ENCODE results near the gene AFG1L. TPM values are rescaled to one million over a fixed set of nuclear protein-coding genes. Genes with fewer than 3 reads are reported as not detected.

Gene AFG1L
- total RNA-seq, 2 donors from 2014 or later = 10.5 to 11.1 TPM

DNA sequence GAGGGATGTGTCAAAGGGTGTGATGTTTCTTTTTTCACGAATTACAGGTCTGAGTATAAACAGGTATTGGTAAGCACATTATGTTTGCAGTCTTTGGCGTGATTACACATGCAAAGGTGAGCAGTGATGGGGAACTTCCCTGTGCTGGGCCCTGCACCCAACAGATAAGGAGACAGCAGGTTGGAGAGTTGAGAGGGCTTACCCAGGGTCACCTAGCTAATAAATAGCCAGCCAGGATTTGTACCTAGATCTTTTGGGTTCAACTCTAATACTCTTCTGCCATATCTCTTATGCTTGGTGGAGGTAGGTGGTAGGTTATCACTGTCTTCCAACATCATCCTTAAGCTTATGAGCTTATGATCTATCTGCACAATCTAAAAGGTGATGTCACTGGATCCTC is 46.5 kb downstream of the AFG1L start:
- Mint-ChIP-seq H3K9me3 (no peaks in the 10 kb centered on the region), H3K36me3 (ENCODE audit: low read depth) (peaks cover 5% of the 10 kb centered on the region), H3K4me3 (no peak overlapping the region), H3K4me1 (no peaks in the 10 kb centered on the region), H3K27ac (no peak overlapping the region), H3K27me3 (ENCODE audit: insufficient read depth) (no peaks in the 10 kb centered on the region)
- H3K4me3 ChIP-seq (ENCODE audit: low read length) = no peak overlapping the region
- peaks cover 2% of the 10 kb centered on the region for H3K4me1 ChIP-seq (ENCODE audit: control insufficient read depth, insufficient read depth, low read length)
- no peak overlapping the region for H3K27ac ChIP-seq (ENCODE audit: low read depth, low read length)
- no peaks in the 10 kb centered on the region for H3K36me3 ChIP-seq (ENCODE audit: control insufficient read depth, insufficient read depth, low read length)
- 90 to 100% methylated on average over 1 to 2 of the region's 2 CpGs for WGBS, 2 experiments (ENCODE audit: insufficient coverage in 1 of 2, insufficient read length in 1 of 2)
- no peaks in the 10 kb centered on the region for H3K9me3 ChIP-seq (ENCODE audit: control insufficient read depth, low read length)
- no peak for TF ChIP-seq CTCF (conservative IDR thresholded peaks at IDR 0.05)
- no peak overlapping the region for H3K9ac ChIP-seq (ENCODE audit: extremely low read depth, low read length, poor library complexity, severe bottlenecking)
- no peaks in the 10 kb centered on the region for H3K27me3 ChIP-seq (ENCODE audit: control insufficient read depth, insufficient read depth, low read length, poor library complexity, severe bottlenecking)
- no peak for DNase-seq

DNA sequence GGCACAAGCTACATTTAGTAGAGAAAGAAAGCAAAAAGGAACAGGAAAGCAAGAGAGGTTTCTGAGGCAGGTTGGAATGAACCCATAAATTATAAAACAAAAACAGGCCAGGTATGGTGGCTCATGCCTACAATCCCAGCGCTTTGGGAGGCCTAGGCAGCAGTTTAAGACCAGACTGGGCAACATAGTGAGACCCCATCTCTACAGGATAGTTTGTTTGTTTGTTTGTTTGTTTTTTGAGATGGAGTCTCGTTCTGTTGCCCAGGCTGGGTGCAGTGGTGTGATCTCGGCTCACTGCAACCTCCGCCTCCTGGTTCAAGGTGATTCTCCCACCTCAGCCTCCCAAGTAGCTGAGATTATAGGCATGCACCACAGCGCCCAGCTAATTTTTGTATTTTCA is 49.0 kb downstream of the AFG1L start:
- 93 to 95% methylated on average over 4 to 5 of the region's 5 CpGs for WGBS, 2 experiments (ENCODE audit: insufficient coverage in 1 of 2, insufficient read length in 1 of 2)
- no peaks in the 10 kb centered on the region for H3K9me3 Mint-ChIP-seq
- H3K27me3 ChIP-seq (ENCODE audit: control insufficient read depth, insufficient read depth, low read length, poor library complexity, severe bottlenecking) = no peaks in the 10 kb centered on the region

GRCh38 chr6:108348655-108349349 is 53.9 kb downstream of the AFG1L start:
- DNase-seq = no peak
- peaks cover 5% of the 10 kb centered on the region for H3K36me3 Mint-ChIP-seq (ENCODE audit: low read depth)
- H3K36me3 ChIP-seq (ENCODE audit: control insufficient read depth, insufficient read depth, low read length) = no peaks in the 10 kb centered on the region
- TF ChIP-seq CTCF (conservative IDR thresholded peaks at IDR 0.05) = no peak
- H3K27me3 Mint-ChIP-seq (ENCODE audit: insufficient read depth) = no peaks in the 10 kb centered on the region
- 88 to 94% methylated on average over 3 to 5 of the region's 5 CpGs for WGBS, 2 experiments (ENCODE audit: insufficient coverage in 1 of 2, insufficient read length in 1 of 2)
- H3K4me1 Mint-ChIP-seq = no peaks in the 10 kb centered on the region
- no peaks in the 10 kb centered on the region for H3K9me3 Mint-ChIP-seq
- H3K9me3 ChIP-seq (ENCODE audit: control insufficient read depth, low read length) = no peaks in the 10 kb centered on the region
- H3K27ac Mint-ChIP-seq = no peak overlapping the region
- H3K4me3 ChIP-seq (ENCODE audit: low read length) = no peak overlapping the region
- H3K4me1 ChIP-seq (ENCODE audit: control insufficient read depth, insufficient read depth, low read length) = no peaks in the 10 kb centered on the region
- no peak overlapping the region for H3K4me3 Mint-ChIP-seq
- no peaks in the 10 kb centered on the region for H3K27me3 ChIP-seq (ENCODE audit: control insufficient read depth, insufficient read depth, low read length, poor library complexity, severe bottlenecking)
- no peak overlapping the region for H3K9ac ChIP-seq (ENCODE audit: extremely low read depth, low read length, poor library complexity, severe bottlenecking)
- no peak overlapping the region for H3K27ac ChIP-seq (ENCODE audit: low read depth, low read length)

More for the DNA sequence above, 49.0 kb downstream of the AFG1L start:
- H3K9me3 ChIP-seq (ENCODE audit: control insufficient read depth, low read length) = no peaks in the 10 kb centered on the region
- no peaks in the 10 kb centered on the region for H3K4me1 ChIP-seq (ENCODE audit: control insufficient read depth, insufficient read depth, low read length)
- TF ChIP-seq CTCF (conservative IDR thresholded peaks at IDR 0.05) = no peak
- Mint-ChIP-seq H3K27ac (no peak overlapping the region), H3K4me3 (no peak overlapping the region), H3K36me3 (ENCODE audit: low read depth) (peaks cover 5% of the 10 kb centered on the region), H3K27me3 (ENCODE audit: insufficient read depth) (no peaks in the 10 kb centered on the region), H3K4me1 (no peaks in the 10 kb centered on the region)
- no peak overlapping the region for H3K4me3 ChIP-seq (ENCODE audit: low read length)
- no peak overlapping the region for H3K27ac ChIP-seq (ENCODE audit: low read depth, low read length)
- no peaks in the 10 kb centered on the region for H3K36me3 ChIP-seq (ENCODE audit: control insufficient read depth, insufficient read depth, low read length)
- no peak for DNase-seq
- H3K9ac ChIP-seq (ENCODE audit: extremely low read depth, low read length, poor library complexity, severe bottlenecking) = no peak overlapping the region

Measured in endodermal cell (in vitro differentiated cells).